Neural cell (in vitro differentiated cells): Measurements from ENCODE around the gene WNT3. TPM values are rescaled to one million over a fixed set of nuclear protein-coding genes. Genes with fewer than 3 reads are reported as not detected.

Experiments
- H2AFZ ChIP-seq: fragments of 200-600, 300-800 bp; sonication (generic), shearing (Covaris generic); 2 replicates; pipeline ENCODE4 v1.6.0; 2014; ENCODE audit warnings: low read depth, mild to moderate bottlenecking, antibody characterized with exemption, low read length, moderate library complexity
- H3F3A ChIP-seq: fragments of 200-600 bp; shearing (Covaris generic); 2 replicates; pipeline ENCODE4 v1.6.1; 2016; ENCODE audit warnings: mild to moderate bottlenecking, moderate library complexity, mixed read lengths, antibody characterized with exemption, low read length; ENCODE audit not compliant: insufficient read depth, poor library complexity, severe bottlenecking
- H3K27ac ChIP-seq: fragments of 200-600, 300-800 bp; sonication (generic), shearing (Covaris generic); 2 replicates; pipeline ENCODE4 v1.5.1; 2014; ENCODE audit warnings: mild to moderate bottlenecking, low read length, moderate library complexity
- H3K27me3 ChIP-seq: fragments of 300-800, 200-600 bp; sonication (generic), shearing (Covaris generic); 2 replicates; pipeline ENCODE4 v1.6.0; 2014; ENCODE audit warnings: mild to moderate bottlenecking, low read depth, low read length, moderate library complexity; ENCODE audit not compliant: insufficient read depth
- H3K36me3 ChIP-seq: fragments of 300-800, 200-600 bp; sonication (generic), shearing (Covaris generic); 2 replicates; pipeline ENCODE4 v1.5.1; 2014; ENCODE audit warnings: mild to moderate bottlenecking, antibody characterized with exemption, low read length, moderate library complexity; ENCODE audit not compliant: insufficient read depth
- H3K4me2 ChIP-seq: fragments of 300-800, 200-600 bp; sonication (generic), shearing (Covaris generic); 2 replicates; pipeline ENCODE4 v1.6.0; 2014; ENCODE audit warnings: mild to moderate bottlenecking, low read length
- H3K4me3 ChIP-seq: fragments of 300-800, 200-600 bp; sonication (generic), shearing (Covaris generic); 2 replicates; pipeline ENCODE4 v1.5.1; 2014; ENCODE audit warnings: mild to moderate bottlenecking, low read length, moderate library complexity
- H3K79me2 ChIP-seq: fragments of 200-600 bp; shearing (Covaris generic); replicated peaks from 2 replicates; pipeline ENCODE4 v1.6.0; 2014; ENCODE audit warnings: mild to moderate bottlenecking, low read length, moderate library complexity; ENCODE audit not compliant: insufficient read depth
- H3K9ac ChIP-seq: fragments of 300-800, 200-600 bp; sonication (generic), shearing (Covaris generic); 2 replicates; pipeline ENCODE4 v1.6.1; 2016; ENCODE audit warnings: mild to moderate bottlenecking, low read length, mixed read lengths
- H3K9me2 ChIP-seq: fragments of 200-600 bp; shearing (Covaris generic); 2 replicates; pipeline ENCODE4 v1.6.1; 2016; ENCODE audit warnings: mild to moderate bottlenecking, low read length, mixed read lengths; ENCODE audit not compliant: insufficient read depth
- H3K9me3 ChIP-seq: fragments of 200-600, 300-800 bp; sonication (generic), shearing (Covaris generic); 2 replicates; pipeline ENCODE4 v1.6.1; 2016; ENCODE audit warnings: mild to moderate bottlenecking, mixed run types, low read length, moderate library complexity, mixed read lengths
- H4K20me1 ChIP-seq: fragments of 200-600 bp; shearing (Covaris generic); 2 replicates; pipeline ENCODE4 v1.6.1; 2016; ENCODE audit warnings: mild to moderate bottlenecking, mixed run types; ENCODE audit not compliant: insufficient read depth
- CTCF ChIP-seq: fragments of 450-650 bp; IDR thresholded peaks from 2 replicates; pipeline ENCODE4 v1.5.1; 2014; ENCODE audit warnings: antibody characterized with exemption, mild to moderate bottlenecking, moderate library complexity; ENCODE audit not compliant: poor library complexity, severe bottlenecking
- EP300 ChIP-seq: fragments of 450-650 bp; conservative IDR thresholded peaks from 2 replicates; pipeline ENCODE4 v1.6.1; 2014; ENCODE audit warnings: antibody characterized with exemption, mild to moderate bottlenecking, moderate library complexity; ENCODE audit not compliant: poor library complexity, severe bottlenecking
- EZH2 ChIP-seq: fragments of 200-600, 300-800 bp; shearing (Covaris generic), sonication (generic); IDR thresholded peaks from 2 replicates; pipeline ENCODE4 v1.6.1; 2014; ENCODE audit warnings: antibody characterized with exemption, low read length, borderline replicate concordance, mild to moderate bottlenecking; ENCODE audit not compliant: insufficient read depth, poor library complexity, severe bottlenecking
- MXI1 ChIP-seq: fragments of 450-650 bp; conservative IDR thresholded peaks from 2 replicates; pipeline ENCODE4 v1.6.1; 2014; ENCODE audit warnings: antibody characterized with exemption, mild to moderate bottlenecking; ENCODE audit not compliant: poor library complexity, severe bottlenecking
- POLR2AphosphoS5 ChIP-seq: IDR thresholded peaks from 2 replicates; pipeline ENCODE4 v1.6.1; 2012
- RAD21 ChIP-seq: fragments of 450-650 bp; conservative IDR thresholded peaks from 2 replicates; pipeline ENCODE4 v1.6.1; 2014; ENCODE audit warnings: antibody characterized with exemption, mild to moderate bottlenecking, moderate library complexity
- REST ChIP-seq: IDR thresholded peaks from 2 replicates; pipeline ENCODE4 v1.6.1; 2012; ENCODE audit warnings: borderline replicate concordance
- SMC3 ChIP-seq: fragments of 450-650 bp; conservative IDR thresholded peaks from 2 replicates; pipeline ENCODE4 v1.6.1; 2014; ENCODE audit warnings: antibody characterized with exemption, mild to moderate bottlenecking, moderate library complexity; ENCODE audit not compliant: poor library complexity
- TAF1 ChIP-seq: IDR thresholded peaks from 2 replicates; pipeline ENCODE4 v1.6.1; 2012; ENCODE audit warnings: low read depth
- polyA plus RNA-seq: library from polyadenylated mRNA; depleted of rRNA; stranded (reverse); fragments of >200 nt; gene quantifications from 2 replicates; pipeline ENCODE4 v1.2.3, GENCODE V29; 2014

Gene WNT3
- polyA plus RNA-seq, 1 donor from 2014 or later, result 7.6 TPM

GRCh38 chr17:46727572-46728348, 90.7 kb downstream of the WNT3 start:
- H3K9me3 ChIP-seq, result no peaks in the 10 kb centered on the region
- no peak overlapping the region for H3K4me2 ChIP-seq
- H3K4me3 ChIP-seq, result no peak overlapping the region
- no peaks in the 10 kb centered on the region for H3F3A ChIP-seq
- TF ChIP-seq RAD21, result no peak
- H4K20me1 ChIP-seq, result no peaks in the 10 kb centered on the region
- H3K79me2 ChIP-seq, result no peaks in the 10 kb centered on the region
- H3K9me2 ChIP-seq, result no peaks in the 10 kb centered on the region
- H3K27ac ChIP-seq, result no peak overlapping the region
- H2AFZ ChIP-seq, result no peak overlapping the region
- no peaks in the 10 kb centered on the region for H3K27me3 ChIP-seq
- H3K9ac ChIP-seq, result no peak overlapping the region
- H3K36me3 ChIP-seq, result no peaks in the 10 kb centered on the region

- no peak overlapping the region for H3K4me2 ChIP-seq
Measured at GRCh38 chr17:46726206-46726605, 92.3 kb downstream of the WNT3 start.

More at GRCh38 chr17:46726206-46726605, 92.3 kb downstream of the WNT3 start:
- H2AFZ ChIP-seq, result no peak overlapping the region
- no peak overlapping the region for H3K9ac ChIP-seq
- TF ChIP-seq POLR2AphosphoS5 (no peak), CTCF (no peak), RAD21 (no peak), EZH2 (no peak), EP300 (no peak), SMC3 (no peak), TAF1 (no peak), REST (no peak), MXI1 (no peak)
- H3K4me3 ChIP-seq, result no peak overlapping the region
- no peaks in the 10 kb centered on the region for H3K9me3 ChIP-seq
- H3K9me2 ChIP-seq, result no peaks in the 10 kb centered on the region
- H3K79me2 ChIP-seq, result no peaks in the 10 kb centered on the region
- no peak overlapping the region for H3K27ac ChIP-seq
- H3K36me3 ChIP-seq, result no peaks in the 10 kb centered on the region
- no peaks in the 10 kb centered on the region for H3K27me3 ChIP-seq
- H3F3A ChIP-seq, result no peaks in the 10 kb centered on the region
- no peaks in the 10 kb centered on the region for H4K20me1 ChIP-seq
